Measurements from ENCODE around the gene ADGRG3. TPM values are rescaled to one million over a fixed set of nuclear protein-coding genes. Genes with fewer than 3 reads are reported as not detected.
"Not testable (repeated sequence)": the region's sequence is repeated elsewhere in the genome, so short reads cannot be mapped to it uniquely, and the experiment has no call there.

ADGRG3 gene
- total RNA-seq, 1 experiment from 2014 or later, result not detected

- no peak overlapping the region for H3K4me2 ChIP-seq
- H3K9me2 ChIP-seq (ENCODE audit: insufficient read depth), result no peaks in the 10 kb centered on the region
- no peak overlapping the region for H2AFZ ChIP-seq
- H3K27me3 ChIP-seq (ENCODE audit: insufficient read depth, low read depth), result peaks cover 10% of the 10 kb centered on the region; the same call in 1 of the 2 replicates
- H3K4me3 ChIP-seq, result no peak overlapping the region
- H4K20me1 ChIP-seq (ENCODE audit: insufficient read depth), result no peaks in the 10 kb centered on the region
- H3K9me3 ChIP-seq (ENCODE audit: insufficient read depth, low read depth), result no peaks in the 10 kb centered on the region
- H3F3A ChIP-seq (ENCODE audit: insufficient read depth, low read depth), result no peaks in the 10 kb centered on the region
- POLR2A ChIA-PET (ENCODE audit: unreplicated experiment), result no interaction called here
- no TSS peak for BruUV-seq (replicated peaks)
- TF ChIP-seq CTCF (conservative IDR thresholded peaks at IDR 0.05) (no peak), EZH2 (IDR thresholded peaks at IDR 0.05; ENCODE audit: low read depth) (no peak)
- H3K79me2 ChIP-seq (ENCODE audit: low read depth), result no peaks in the 10 kb centered on the region
- DNase-seq, result no peak
- intact Hi-C loops (cut with micrococcal nuclease; ENCODE audit: unreplicated experiment), result no loop called here
- no peaks in the 10 kb centered on the region for H3K36me3 ChIP-seq (ENCODE audit: low read depth)
- CTCF ChIA-PET, result no interaction called here
- no peak overlapping the region for H3K27ac ChIP-seq
- H3K4me1 ChIP-seq (replicated peaks; ENCODE audit: insufficient read depth), result no peaks in the 10 kb centered on the region
These were observed 43.9 kb downstream of the ADGRG3 start for GRCh38 chr16:57711993-57712392.

GRCh38 chr16:57712569-57712968, 44.5 kb downstream of the ADGRG3 start:
- H3K4me2 ChIP-seq; POLR2A ChIA-PET (ENCODE audit: unreplicated experiment); H3K9me3 ChIP-seq (ENCODE audit: insufficient read depth, low read depth); BruUV-seq (replicated peaks); H3K4me3 ChIP-seq; H3K36me3 ChIP-seq (ENCODE audit: low read depth); intact Hi-C loops (cut with micrococcal nuclease; ENCODE audit: unreplicated experiment); DNase-seq; H3F3A ChIP-seq (ENCODE audit: insufficient read depth, low read depth); H3K27ac ChIP-seq; H3K4me1 ChIP-seq (replicated peaks; ENCODE audit: insufficient read depth); H3K79me2 ChIP-seq (ENCODE audit: low read depth); CTCF ChIA-PET; H4K20me1 ChIP-seq (ENCODE audit: insufficient read depth); H3K9me2 ChIP-seq (ENCODE audit: insufficient read depth); H2AFZ ChIP-seq: not testable (repeated sequence)
- H3K27me3 ChIP-seq (ENCODE audit: insufficient read depth, low read depth), result peaks cover 10% of the 10 kb centered on the region; the same call in 1 of the 2 replicates

GRCh38 chr16:57713596-57713995, 45.5 kb downstream of the ADGRG3 start:
- no peaks in the 10 kb centered on the region for H3K36me3 ChIP-seq (ENCODE audit: low read depth)
- H2AFZ ChIP-seq, result no peak overlapping the region
- H4K20me1 ChIP-seq (ENCODE audit: insufficient read depth), result no peaks in the 10 kb centered on the region
- ChIA-PET POLR2A (ENCODE audit: unreplicated experiment) (no interaction called here), CTCF (no interaction called here)
- no peaks in the 10 kb centered on the region for H3K9me2 ChIP-seq (ENCODE audit: insufficient read depth)
- DNase-seq, result no peak
- no peak overlapping the region for H3K4me3 ChIP-seq
- H3K9me3 ChIP-seq (ENCODE audit: insufficient read depth, low read depth), result no peaks in the 10 kb centered on the region
- H3K79me2 ChIP-seq (ENCODE audit: low read depth), result no peaks in the 10 kb centered on the region
- H3F3A ChIP-seq (ENCODE audit: insufficient read depth, low read depth), result no peaks in the 10 kb centered on the region
- no peaks in the 10 kb centered on the region for H3K4me1 ChIP-seq (replicated peaks; ENCODE audit: insufficient read depth)
- no peak overlapping the region for H3K4me2 ChIP-seq
- intact Hi-C loops (cut with micrococcal nuclease; ENCODE audit: unreplicated experiment), result no loop called here
- H3K27ac ChIP-seq, result no peak overlapping the region
- TF ChIP-seq EZH2 (IDR thresholded peaks at IDR 0.05; ENCODE audit: low read depth) (no peak), CTCF (conservative IDR thresholded peaks at IDR 0.05) (no peak)
- no TSS peak for BruUV-seq (replicated peaks)
- H3K27me3 ChIP-seq (ENCODE audit: insufficient read depth, low read depth), result peaks cover 10% of the 10 kb centered on the region; the same call in 1 of the 2 replicates

- Histone ChIP-seq H3K9me2 (ENCODE audit: insufficient read depth) (no peaks in the 10 kb centered on the region), H2AFZ (no peak overlapping the region), H3K27me3 (ENCODE audit: insufficient read depth, low read depth) (peaks cover 10% of the 10 kb centered on the region; the same call in 1 of the 2 replicates), H3K27ac (no peak overlapping the region), H3K36me3 (ENCODE audit: low read depth) (no peaks in the 10 kb centered on the region), H4K20me1 (ENCODE audit: insufficient read depth) (no peaks in the 10 kb centered on the region), H3K9me3 (ENCODE audit: insufficient read depth, low read depth) (no peaks in the 10 kb centered on the region), H3K4me1 (replicated peaks; ENCODE audit: insufficient read depth) (no peaks in the 10 kb centered on the region), H3K4me2 (no peak overlapping the region), H3F3A (ENCODE audit: insufficient read depth, low read depth) (no peaks in the 10 kb centered on the region), H3K4me3 (no peak overlapping the region), H3K79me2 (ENCODE audit: low read depth) (no peaks in the 10 kb centered on the region)
- no TSS peak for BruUV-seq (replicated peaks)
- TF ChIP-seq EZH2 (IDR thresholded peaks at IDR 0.05; ENCODE audit: low read depth) (no peak), CTCF (conservative IDR thresholded peaks at IDR 0.05) (no peak)
- ChIA-PET CTCF (interaction anchor here (0.6 kb wide), 1 partner anchor 595 kb away, joined by 5 read pairs; no protein-coding TSS in a partner anchor), POLR2A (ENCODE audit: unreplicated experiment) (no interaction called here)
- DNase-seq, result no peak
- intact Hi-C loops (cut with micrococcal nuclease; ENCODE audit: unreplicated experiment), result no loop called here
These were observed 45.9 kb downstream of the ADGRG3 start for GRCh38 chr16:57714047-57714446.

Measured in PC-9 (cell line).